HFFc6 (cell line): ENCODE data around the gene SLC22A5. TPM values are rescaled to one million over a fixed set of nuclear protein-coding genes. Genes with fewer than 3 reads are reported as not detected.

Experiments used
- DNase-seq: peaks from one replicate; pipeline ENCODE4 v3.0.0-alpha.2; 2018
- H3K27ac Mint-ChIP-seq: 2 replicates; pipeline ENCODE4 v1.8.0; 2020; ENCODE audit warnings: mild to moderate bottlenecking, mixed read lengths
- H3K27me3 Mint-ChIP-seq: 2 replicates; pipeline ENCODE4 v1.8.0; 2021; ENCODE audit warnings: mild to moderate bottlenecking, moderate library complexity, mixed read lengths; ENCODE audit not compliant: insufficient read depth
- H3K36me3 Mint-ChIP-seq: 2 replicates; pipeline ENCODE4 v1.8.0; 2021; ENCODE audit warnings: low read depth, mixed read lengths
- H3K4me1 Mint-ChIP-seq: 2 replicates; pipeline ENCODE4 v1.8.0; 2020; ENCODE audit warnings: low read depth, mixed read lengths
- H3K4me3 Mint-ChIP-seq: 2 replicates; pipeline ENCODE4 v1.8.0; 2020; ENCODE audit warnings: mild to moderate bottlenecking, moderate library complexity, mixed read lengths
- H3K9me3 Mint-ChIP-seq: 2 replicates; pipeline ENCODE4 v1.8.0; 2020; ENCODE audit warnings: mild to moderate bottlenecking, mixed read lengths
- total RNA-seq, 6 experiments: library from RNA; stranded (reverse); fragmentation: NEBNext Ultra II Directional; extraction: Animal tissue kit (Norgen Biotek cat#: 25700); gene quantifications; 2 replicates in 1 of 6; 3 replicates in 5 of 6; pipeline ENCODE4 v1.2.3, GENCODE V29; 2021
- TF ChIP-seq, protein P1 (sequence below): fragments of 200-600 bp; sonication (generic); IDR thresholded peaks from 2 replicates; pipeline ENCODE4 v1.5.0; 2021; ENCODE audit warnings: antibody characterized with exemption, mild to moderate bottlenecking

The SLC22A5 gene
- total RNA-seq, 6 experiments from 2014 or later = 3.8 to 5.6 (median 4.9) TPM

- no peak overlapping the region for H3K4me3 Mint-ChIP-seq
- no peaks in the 10 kb centered on the region; the same call in 1 of the 2 replicates for H3K27me3 Mint-ChIP-seq
- H3K9me3 Mint-ChIP-seq = no peaks in the 10 kb centered on the region
- H3K27ac Mint-ChIP-seq = no peak overlapping the region
- H3K36me3 Mint-ChIP-seq = no peaks in the 10 kb centered on the region
- H3K4me1 Mint-ChIP-seq = peaks cover 59% of the 10 kb centered on the region
- TF ChIP-seq, protein P1, sequence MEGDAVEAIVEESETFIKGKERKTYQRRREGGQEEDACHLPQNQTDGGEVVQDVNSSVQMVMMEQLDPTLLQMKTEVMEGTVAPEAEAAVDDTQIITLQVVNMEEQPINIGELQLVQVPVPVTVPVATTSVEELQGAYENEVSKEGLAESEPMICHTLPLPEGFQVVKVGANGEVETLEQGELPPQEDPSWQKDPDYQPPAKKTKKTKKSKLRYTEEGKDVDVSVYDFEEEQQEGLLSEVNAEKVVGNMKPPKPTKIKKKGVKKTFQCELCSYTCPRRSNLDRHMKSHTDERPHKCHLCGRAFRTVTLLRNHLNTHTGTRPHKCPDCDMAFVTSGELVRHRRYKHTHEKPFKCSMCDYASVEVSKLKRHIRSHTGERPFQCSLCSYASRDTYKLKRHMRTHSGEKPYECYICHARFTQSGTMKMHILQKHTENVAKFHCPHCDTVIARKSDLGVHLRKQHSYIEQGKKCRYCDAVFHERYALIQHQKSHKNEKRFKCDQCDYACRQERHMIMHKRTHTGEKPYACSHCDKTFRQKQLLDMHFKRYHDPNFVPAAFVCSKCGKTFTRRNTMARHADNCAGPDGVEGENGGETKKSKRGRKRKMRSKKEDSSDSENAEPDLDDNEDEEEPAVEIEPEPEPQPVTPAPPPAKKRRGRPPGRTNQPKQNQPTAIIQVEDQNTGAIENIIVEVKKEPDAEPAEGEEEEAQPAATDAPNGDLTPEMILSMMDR = no peak
- no peak for DNase-seq
Observed at GRCh38 chr5:132368186-132368585, 1.3 kb upstream of the SLC22A5 start.

DNA sequence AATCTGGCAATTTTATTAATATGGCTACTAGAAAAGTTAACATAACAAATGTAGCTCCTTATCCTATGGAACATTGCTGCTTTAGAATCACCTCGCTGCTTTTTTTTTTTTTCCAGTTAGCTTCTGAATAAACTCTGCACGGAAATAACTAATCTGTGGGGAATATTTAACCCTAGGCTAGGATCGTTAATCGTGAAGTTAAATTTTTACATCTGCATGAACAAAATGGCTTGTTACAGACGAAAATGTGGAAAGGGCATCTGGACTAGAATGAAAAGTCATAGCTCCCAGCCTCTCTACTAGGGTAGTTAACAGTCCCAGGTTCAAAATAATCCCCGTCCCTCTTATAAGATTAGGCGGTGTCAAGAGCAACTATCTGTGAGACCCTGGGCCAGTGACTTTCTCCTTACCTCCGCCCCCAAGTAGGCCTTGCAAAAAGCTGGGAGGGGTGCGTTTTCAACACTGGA, 470 bp upstream of the SLC22A5 start:
- no peaks in the 10 kb centered on the region; the same call in 1 of the 2 replicates for H3K27me3 Mint-ChIP-seq
- H3K4me1 Mint-ChIP-seq = peaks cover 51% of the 10 kb centered on the region
- TF ChIP-seq, protein P1 = no peak
- peak overlapping the region; percentile 50; the same call in 1 of the 2 replicates for H3K27ac Mint-ChIP-seq
- no peak for DNase-seq
- H3K4me3 Mint-ChIP-seq = peak overlapping the region; percentile 86
- no peaks in the 10 kb centered on the region for H3K36me3 Mint-ChIP-seq
- no peaks in the 10 kb centered on the region for H3K9me3 Mint-ChIP-seq

- Mint-ChIP-seq H3K36me3 (no peaks in the 10 kb centered on the region), H3K9me3 (no peaks in the 10 kb centered on the region), H3K27ac (peak overlapping the region; percentile 69), H3K27me3 (no peaks in the 10 kb centered on the region; the same call in 1 of the 2 replicates), H3K4me1 (peaks cover 37% of the 10 kb centered on the region), H3K4me3 (peak overlapping the region; percentile 86)
- no peak for DNase-seq
- TF ChIP-seq, protein P1 = no peak
Observed at GRCh38 chr5:132370181-132370970, 866 bp downstream of the SLC22A5 start.

DNA sequence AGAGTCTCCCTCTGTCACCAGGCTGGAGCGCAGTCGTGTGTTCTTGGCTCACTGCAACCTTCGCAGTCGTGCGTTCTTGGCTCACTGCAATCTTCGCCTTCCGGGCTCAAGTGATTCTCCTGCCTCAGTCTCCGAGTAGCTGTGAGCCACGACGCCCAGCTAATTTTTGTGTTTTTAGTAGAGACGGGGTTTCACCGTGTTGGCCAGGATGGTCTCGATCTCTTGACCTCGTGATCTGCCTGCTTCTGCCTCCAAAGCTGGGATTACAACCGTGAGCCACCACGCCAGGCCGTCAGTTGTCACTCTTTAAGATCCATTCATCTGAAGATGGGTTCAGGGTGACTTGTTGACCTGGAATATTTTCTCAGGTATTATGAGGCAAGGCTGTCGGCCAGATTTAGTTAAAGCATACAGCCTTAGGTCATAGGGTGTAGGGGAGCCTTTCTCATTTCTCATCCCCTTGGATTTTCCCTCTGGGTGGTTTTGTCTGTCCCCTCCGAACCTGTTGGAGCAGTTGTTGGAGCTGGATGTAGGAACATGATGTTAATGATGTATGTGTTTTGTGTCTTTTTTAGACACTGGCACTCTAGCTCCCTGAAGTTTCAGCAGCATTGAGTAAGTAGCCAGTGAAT, 1.6 kb downstream of the SLC22A5 start:
- TF ChIP-seq, protein P1 = no peak

DNA sequence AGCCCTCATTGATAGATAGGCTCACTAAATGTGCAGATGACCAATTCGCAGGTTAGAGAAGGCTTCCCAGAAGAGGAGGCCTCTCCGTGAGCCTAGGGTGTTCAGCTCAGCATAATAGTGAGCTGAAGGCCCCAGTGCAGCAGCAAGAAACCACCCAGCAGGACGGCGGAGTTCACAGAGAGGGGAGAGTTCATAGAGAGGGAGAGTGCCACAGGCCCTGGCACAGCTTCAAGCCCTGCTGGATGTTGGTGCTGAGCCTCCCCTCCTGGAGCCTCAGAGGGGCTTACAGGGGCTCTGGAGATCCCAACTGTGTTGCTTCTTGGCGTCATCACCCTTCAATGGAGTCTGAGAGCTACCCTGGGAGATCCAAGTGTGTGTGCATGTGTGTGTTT, 2.1 kb downstream of the SLC22A5 start:
- no peak for DNase-seq
- Mint-ChIP-seq H3K4me1 (peaks cover 33% of the 10 kb centered on the region), H3K9me3 (no peaks in the 10 kb centered on the region), H3K27ac (peak overlapping the region; percentile 19; the same call in 1 of the 2 replicates), H3K27me3 (no peaks in the 10 kb centered on the region; the same call in 1 of the 2 replicates), H3K4me3 (peak overlapping the region; percentile 86), H3K36me3 (no peaks in the 10 kb centered on the region)
- TF ChIP-seq, protein P1 = no peak

More for the DNA sequence above, 1.6 kb downstream of the SLC22A5 start:
- peak overlapping the region; percentile 86 for H3K4me3 Mint-ChIP-seq
- no peaks in the 10 kb centered on the region for H3K36me3 Mint-ChIP-seq
- H3K4me1 Mint-ChIP-seq = peaks cover 33% of the 10 kb centered on the region
- no peaks in the 10 kb centered on the region for H3K9me3 Mint-ChIP-seq
- H3K27ac Mint-ChIP-seq = peak overlapping the region; percentile 44
- DNase-seq = no peak
- H3K27me3 Mint-ChIP-seq = no peaks in the 10 kb centered on the region; the same call in 1 of the 2 replicates
